H1 (cell line): ENCODE measurements around the gene CRTAC1. TPM values are rescaled to one million over a fixed set of nuclear protein-coding genes. Genes with fewer than 3 reads are reported as not detected.

Source experiments
- CTCF ChIA-PET: fragments of 300-600 bp; sonication (Branson Sonifier 250); formaldehyde crosslinking; loops from one replicate; lab custom pipeline; 2021; ENCODE audit not compliant: partially characterized antibody; lab: Charles Lee
- POLR2A ChIA-PET: fragments of 300-600 bp; sonication (Branson Sonifier 250); formaldehyde crosslinking; loops from one replicate; lab custom pipeline; 2021; ENCODE audit warnings: inconsistent platforms; ENCODE audit not compliant: partially characterized antibody; lab: Charles Lee
- DNase-seq, 2 experiments: peaks; one replicate each; pipeline versions ENCODE4 v3.0.0 to v3.0.0-alpha.2; 2010 to 2022; ENCODE audit warnings: low spot score in 2 of 2, low read depth in 1 of 2, mixed read lengths in 1 of 2
- FAIRE-seq: peaks from 2 replicates; lab custom pipeline; 2011; peaks lifted over from hg19 to GRCh38; lab: Jason Lieb, UNC
- H2AFZ ChIP-seq: 2 replicates; pipeline ENCODE4 v1.8.1; 2012; ENCODE audit warnings: low read length, inconsistent platforms
- H2AK5ac ChIP-seq: 2 replicates; pipeline ENCODE4 v1.6.1; 2013; ENCODE audit warnings: low read depth, low read length
- H2BK120ac ChIP-seq: replicated peaks from 2 replicates; pipeline ENCODE3; 2013; ENCODE audit warnings: low read depth, low read length, inconsistent platforms
- H2BK12ac ChIP-seq: 2 replicates; pipeline ENCODE4 v1.6.1; 2013; ENCODE audit warnings: low read depth, low read length
- H2BK15ac ChIP-seq: 2 replicates; pipeline ENCODE4 v1.6.1; 2013; ENCODE audit warnings: low read length
- H2BK20ac ChIP-seq: 2 replicates; pipeline ENCODE4 v1.6.1; 2013; ENCODE audit warnings: low read length
- H2BK5ac ChIP-seq: 2 replicates; pipeline ENCODE4 v1.6.1; 2013; ENCODE audit warnings: low read depth, low read length
- H3K14ac ChIP-seq: 2 replicates; pipeline ENCODE4 v1.6.1; 2013; ENCODE audit warnings: inconsistent platforms; ENCODE audit not compliant: insufficient read length
- H3K18ac ChIP-seq: 2 replicates; pipeline ENCODE4 v1.6.1; 2013; ENCODE audit warnings: low read length; ENCODE audit errors: extremely low read depth
- H3K23ac ChIP-seq: 2 replicates; pipeline ENCODE4 v1.6.1; 2013; ENCODE audit warnings: inconsistent platforms; ENCODE audit not compliant: insufficient read length
- H3K23me2 ChIP-seq: 2 replicates; pipeline ENCODE4 v1.6.1; 2013; ENCODE audit warnings: low read depth, low read length
- H3K27ac ChIP-seq: 2 replicates; pipeline ENCODE4 v1.6.1; 2011; ENCODE audit warnings: low read depth, low read length, inconsistent platforms
- H3K27me3 ChIP-seq, 4 experiments: replicated peaks in 1 of 4; 1 replicate in 1 of 4; 2 replicates in 3 of 4; pipeline versions ENCODE4 v1.6.1 to v1.8.1; 2011 to 2013; ENCODE audit warnings: low read length in 3 of 4, mild to moderate bottlenecking in 3 of 4, inconsistent platforms in 2 of 4, mixed read lengths in 2 of 4, moderate library complexity in 1 of 4; ENCODE audit not compliant: control insufficient read depth in 3 of 4, insufficient read depth in 3 of 4; ENCODE audit errors: extremely low read depth in 1 of 4
- H3K36me3 ChIP-seq, 4 experiments: 2 replicates each; pipeline versions ENCODE4 v1.6.1 to v1.8.1; 2011 to 2013; ENCODE audit warnings: mild to moderate bottlenecking in 4 of 4, low read length in 3 of 4, moderate library complexity in 2 of 4, control low read depth in 1 of 4, inconsistent platforms in 1 of 4; ENCODE audit not compliant: insufficient read depth in 4 of 4, control insufficient read depth in 2 of 4
- H3K4ac ChIP-seq: replicated peaks from 2 replicates; pipeline ENCODE3; 2013; ENCODE audit warnings: low read length, low read depth, mixed read lengths, inconsistent platforms; ENCODE audit not compliant: insufficient read length
- H3K4me1 ChIP-seq, 4 experiments: replicated peaks in 1 of 4; 1 replicate in 1 of 4; 2 replicates in 3 of 4; pipeline versions ENCODE4 v1.6.1 to v1.8.1; 2011 to 2013; ENCODE audit warnings: low read length in 3 of 4, inconsistent platforms in 2 of 4, mixed read lengths in 1 of 4; ENCODE audit not compliant: insufficient read depth in 4 of 4, control insufficient read depth in 3 of 4
- H3K4me2 ChIP-seq, 2 experiments: 2 replicates each; pipeline versions ENCODE4 v1.6.1 to v1.8.1; 2011 to 2013; ENCODE audit warnings: low read depth in 2 of 2, low read length in 2 of 2, control low read depth in 1 of 2, inconsistent platforms in 1 of 2, mild to moderate bottlenecking in 1 of 2; ENCODE audit not compliant: insufficient read depth in 1 of 2
- H3K4me3 ChIP-seq, 4 experiments: fragments of 200-600, 300-600 bp in 1 of 4; sonication (generic), shearing (Covaris generic), sonication (Bioruptor Twin) in 1 of 4; 2 replicates each; pipeline versions ENCODE4 v1.5.1 to v1.8.1; 2011 to 2016; ENCODE audit warnings: low read length in 4 of 4, low read depth in 3 of 4, control low read depth in 2 of 4, inconsistent platforms in 2 of 4, mild to moderate bottlenecking in 2 of 4, mixed read lengths in 1 of 4, moderate library complexity in 1 of 4; ENCODE audit not compliant: insufficient read depth in 2 of 4; ENCODE audit errors: extremely low read depth in 1 of 4
- H3K56ac ChIP-seq: replicated peaks from 2 replicates; pipeline ENCODE3; 2013; ENCODE audit warnings: low read depth, mild to moderate bottlenecking, mixed read lengths, low read length, inconsistent platforms; ENCODE audit not compliant: insufficient read length
- H3K79me1 ChIP-seq: 2 replicates; pipeline ENCODE4 v1.6.1; 2013; ENCODE audit warnings: low read depth, low read length, control low read depth
- H3K79me2 ChIP-seq, 2 experiments: 2 replicates each; pipeline versions ENCODE4 v1.6.1 to v1.8.1; 2012 to 2013; ENCODE audit warnings: low read length in 2 of 2, mild to moderate bottlenecking in 2 of 2, inconsistent platforms in 1 of 2; ENCODE audit not compliant: insufficient read depth in 2 of 2, control insufficient read depth in 1 of 2
- H3K9ac ChIP-seq, 4 experiments: replicated peaks in 1 of 4; 1 replicate in 1 of 4; 2 replicates in 3 of 4; pipeline versions ENCODE4 v1.6.1 to v1.8.1; 2011 to 2013; ENCODE audit warnings: low read depth in 3 of 4, low read length in 3 of 4, control low read depth in 2 of 4, mild to moderate bottlenecking in 2 of 4, moderate library complexity in 2 of 4, inconsistent platforms in 1 of 4; ENCODE audit errors: extremely low read depth in 1 of 4
- H3K9me3 ChIP-seq, 2 experiments: 2 replicates each; pipeline versions ENCODE4 v1.6.1 to v1.8.1; 2012 to 2013; ENCODE audit warnings: mild to moderate bottlenecking in 2 of 2, moderate library complexity in 2 of 2, control low read depth in 1 of 2, inconsistent platforms in 1 of 2, low read depth in 1 of 2, low read length in 1 of 2, mixed read lengths in 1 of 2; ENCODE audit not compliant: insufficient read depth in 2 of 2
- H4K20me1 ChIP-seq, 2 experiments: replicated peaks in 1 of 2; 2 replicates each; pipeline versions ENCODE3 to v1.8.1; 2011 to 2013; ENCODE audit warnings: inconsistent platforms in 2 of 2, low read length in 2 of 2, mild to moderate bottlenecking in 1 of 2; ENCODE audit not compliant: insufficient read depth in 2 of 2, control insufficient read depth in 1 of 2
- H4K5ac ChIP-seq: 2 replicates; pipeline ENCODE4 v1.6.1; 2013; ENCODE audit warnings: low read length, low read depth, mixed read lengths, inconsistent platforms; ENCODE audit not compliant: insufficient read length
- H4K8ac ChIP-seq: 2 replicates; pipeline ENCODE4 v1.8.0; 2013; ENCODE audit warnings: mild to moderate bottlenecking, moderate library complexity, low read length, inconsistent platforms; ENCODE audit not compliant: insufficient read depth; ENCODE audit errors: extremely low read depth
- H4K91ac ChIP-seq: replicated peaks from 2 replicates; pipeline ENCODE3; 2013; ENCODE audit warnings: low read length, mixed read lengths, inconsistent platforms; ENCODE audit not compliant: insufficient read length
- BCL11A ChIP-seq, 2 experiments: IDR thresholded peaks; one replicate each; pipeline ENCODE4 v1.6.1; 2011; ENCODE audit warnings: low read depth in 2 of 2, low read length in 2 of 2, mild to moderate bottlenecking in 2 of 2
- CREB1 ChIP-seq: IDR thresholded peaks from 2 replicates; pipeline ENCODE4 v1.6.1; 2012; ENCODE audit warnings: inconsistent platforms
- EZH2 ChIP-seq: fragments of 200-600 bp; sonication (generic); IDR thresholded peaks from 2 replicates; pipeline ENCODE4 v1.7.1; 2012; ENCODE audit warnings: low read depth, mild to moderate bottlenecking, moderate library complexity, low read length, inconsistent platforms; ENCODE audit not compliant: severe bottlenecking
- FOSL1 ChIP-seq: IDR thresholded peaks from 2 replicates; pipeline ENCODE4 v1.6.1; 2011; ENCODE audit warnings: mild to moderate bottlenecking, low read depth, low read length, moderate library complexity; ENCODE audit not compliant: insufficient read depth
- HDAC6 ChIP-seq: IDR thresholded peaks from one replicate; pipeline ENCODE4 v1.7.1; 2012; ENCODE audit warnings: low read depth, mild to moderate bottlenecking, inconsistent platforms, low read length, moderate library complexity
- KDM1A ChIP-seq: fragments of 200-600, 300-600 bp; sonication (generic); IDR thresholded peaks from 2 replicates; pipeline ENCODE4 v1.7.1; 2016; ENCODE audit warnings: mild to moderate bottlenecking, low read length, borderline replicate concordance
- POLR2AphosphoS5 ChIP-seq: IDR thresholded peaks from 2 replicates; pipeline ENCODE4 v1.6.1; 2011; ENCODE audit warnings: low read depth, low read length
- SIN3A ChIP-seq, 2 experiments: IDR thresholded peaks in 1 of 2; conservative IDR thresholded peaks in 1 of 2; 2 replicates each; pipeline ENCODE4 v1.6.1; 2011 to 2012; ENCODE audit warnings: low read length in 2 of 2, improper control_type of control experiment in 1 of 2, low read depth in 1 of 2, mild to moderate bottlenecking in 1 of 2
- SIRT6 ChIP-seq: IDR thresholded peaks from one replicate; pipeline ENCODE4 v1.7.1; 2012; ENCODE audit warnings: low read length, inconsistent platforms
- SP4 ChIP-seq: IDR thresholded peaks from 2 replicates; pipeline ENCODE4 v1.6.1; 2012; ENCODE audit warnings: low read length, inconsistent platforms
- SRF ChIP-seq: IDR thresholded peaks from 2 replicates; pipeline ENCODE4 v1.6.1; 2011; ENCODE audit warnings: mild to moderate bottlenecking, low read depth, low read length, moderate library complexity
- ZNF274 ChIP-seq: IDR thresholded peaks from 2 replicates; pipeline ENCODE4 v1.7.0; 2012; ENCODE audit warnings: low read length, borderline replicate concordance; ENCODE audit errors: extremely low read depth
- WGBS, 2 experiments: shearing (Covaris generic) in 1 of 2; methylation state at CpG; one replicate each; pipeline versions ENCODE4 v1.1.6 to v1.1.7; 2013 to 2015; ENCODE audit warnings: low lambda C conversion rate in 2 of 2, mixed read lengths in 2 of 2, inconsistent platforms in 1 of 2, low coverage in 1 of 2, missing lambda C conversion rate in 1 of 2; ENCODE audit not compliant: insufficient replicate concordance in 2 of 2, insufficient coverage in 1 of 2, insufficient read length in 1 of 2; ENCODE audit errors: extremely low coverage in 1 of 2, missing lambda C conversion rate in 1 of 2; 5-methylcytosine and 5-hydroxymethylcytosine counted together
- polyA plus RNA-seq, 7 experiments: library from polyadenylated mRNA; depleted of rRNA in 3 of 7; stranded (reverse) in 5 of 7; unstranded in 2 of 7; fragments of >200 nt in 5 of 7; fragments of 200-250 nt in 2 of 7; gene quantifications; 1 replicate in 5 of 7; 2 replicates in 1 of 7; 4 replicates in 1 of 7; pipeline versions ENCODE4 v1.2.1 to v1.2.3, GENCODE V29; 2011 to 2013; ENCODE audit warnings: missing spikeins in 2 of 7, mixed read lengths in 2 of 7
- total RNA-seq: library from RNA; stranded (reverse); fragmentation: NEBNext Ultra II Directional; extraction: Animal tissue kit (Norgen Biotek cat#: 25700); gene quantifications from 2 replicates; pipeline ENCODE4 v1.2.1, GENCODE V29; 2021

The CRTAC1 gene
- total and polyA plus RNA-seq, 2 of the 8 experiments (the other 6 are each of a cell fraction or from before 2014, with no cell fraction given) = 0.91 to 1.2 TPM

DNA sequence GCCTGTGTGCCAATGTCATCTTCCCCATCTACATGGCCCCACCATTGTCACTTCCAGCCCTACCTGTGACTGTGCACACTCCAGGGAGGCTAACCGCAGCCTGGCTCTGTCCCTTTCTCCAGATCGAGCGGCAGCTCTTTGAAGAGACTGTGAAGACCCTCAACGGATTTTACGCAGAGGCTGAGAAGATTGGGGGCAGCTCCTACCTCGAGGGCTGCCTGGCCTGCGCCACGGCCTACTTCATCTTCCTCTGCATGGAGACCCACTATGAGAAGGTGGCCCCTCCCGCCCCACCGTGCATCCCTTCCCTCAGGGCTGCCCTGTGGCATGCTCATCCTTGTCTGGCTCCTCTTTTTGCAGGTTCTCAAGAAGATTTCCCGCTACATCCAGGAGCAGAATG lies 166.6 kb downstream of the CRTAC1 start:
- no peak overlapping the region for H2AK5ac ChIP-seq
- H4K5ac ChIP-seq = no peak overlapping the region
- 98% methylated on average over 9 of the region's 11 CpGs; no CpG with 5 or more reads in 1 of the 2 experiments for WGBS, 2 experiments
- H3K27ac ChIP-seq = no peak overlapping the region
- H3K4me3 ChIP-seq = no peak overlapping the region
- H3K36me3 ChIP-seq = no peaks in the 10 kb centered on the region
- no peak for DNase-seq
- no peak overlapping the region for H3K56ac ChIP-seq
- H3K23ac ChIP-seq = no peak overlapping the region
- no peak overlapping the region for H4K8ac ChIP-seq
- H3K23me2 ChIP-seq = 0 out of 2 replicates have a peak, but pooled peaks cover 1% of the 10 kb centered on the region
- H4K20me1 ChIP-seq = no peaks in the 10 kb centered on the region
- no peaks in the 10 kb centered on the region for H3K9me3 ChIP-seq
- no peaks in the 10 kb centered on the region for H3K79me1 ChIP-seq
- H2BK12ac ChIP-seq = no peak overlapping the region
- no peak overlapping the region for H2AFZ ChIP-seq
- no peak overlapping the region for H3K4me2 ChIP-seq
- no peak overlapping the region for H3K9ac ChIP-seq
- no peaks in the 10 kb centered on the region for H3K79me2 ChIP-seq
- H3K4ac ChIP-seq = no peak overlapping the region
- H3K27me3 ChIP-seq = no peaks in the 10 kb centered on the region
- FAIRE-seq = no peak
- ChIA-PET CTCF (interaction anchor here (1.0 to 14.5 kb wide), 8 partner anchors 10 to 186 kb away, joined by 3 to 236 read pairs (median 4); no protein-coding TSS in a partner anchor), POLR2A (interaction anchor here (1.2 kb wide), 1 partner anchor 12 kb away, joined by 3 read pairs; no protein-coding TSS in a partner anchor)
- no peak overlapping the region for H3K14ac ChIP-seq
- H2BK15ac ChIP-seq = no peak overlapping the region
- no peak overlapping the region for H3K18ac ChIP-seq
- H3K4me1 ChIP-seq = peaks cover 6 to 15% (median 10%) of the 10 kb centered on the region in 4 experiments
- H2BK20ac ChIP-seq = no peak overlapping the region
- TF ChIP-seq POLR2AphosphoS5 (no peak), KDM1A (no peak), EZH2 (no peak), SP4 (no peak), CREB1 (no peak), ZNF274 (no peak), HDAC6 (no peak), BCL11A (IDR thresholded peaks at IDR 0.05; ENCODE audit: low read depth in 2 of 2, low read length in 2 of 2) (no peak), FOSL1 (no peak), SIRT6 (no peak), SIN3A (conservative IDR thresholded peaks at IDR 0.05 in 1 of 2, IDR thresholded peaks at IDR 0.05 in 1 of 2; ENCODE audit: low read depth in 1 of 2, low read length in 2 of 2) (no peak), SRF (no peak)
- no peak overlapping the region for H2BK120ac ChIP-seq
- H2BK5ac ChIP-seq = no peak overlapping the region; the same call in 1 of the 2 replicates
- no peak overlapping the region for H4K91ac ChIP-seq
